NOMO-1 treated with DMSO at 0.1 percent for 48 hours (cell line): ENCODE results near the gene TMEM59L.

ENCODE experiments used
- DNase-seq: peaks from one replicate; lab custom pipeline; 2025; ENCODE audit not compliant: unreplicated experiment; lab: John Stamatoyannopoulos, UW

The TMEM59L gene

GRCh38 chr19:18636183-18636968 is 23.7 kb downstream of the TMEM59L start:
- DNase-seq: peak; percentile 99

GRCh38 chr19:18636969-18637629 is 24.4 kb downstream of the TMEM59L start, which contains the start of gene KLHL26:
Gene KLHL26, plus strand, starts transcription at chr19:18637028. Its CDS starts 27 bp downstream, at chr19:18637055.
- no peak for DNase-seq

- peak; percentile 15 for DNase-seq
These were observed 25.3 kb downstream of the TMEM59L start for GRCh38 chr19:18637673-18638630.

GRCh38 chr19:18639706-18640243 is 27.1 kb downstream of the TMEM59L start:
- DNase-seq: no peak

GRCh38 chr19:18644196-18645034 is 31.7 kb downstream of the TMEM59L start:
- DNase-seq: peak; percentile 69

- DNase-seq: no peak
These were observed 32.4 kb downstream of the TMEM59L start for GRCh38 chr19:18645035-18645511.

GRCh38 chr19:18646535-18647370 is 34.1 kb downstream of the TMEM59L start:
- no peak for DNase-seq

- no peak for DNase-seq
These were observed 34.7 kb downstream of the TMEM59L start for GRCh38 chr19:18647371-18647767.

- DNase-seq: no peak
These were observed 35.1 kb downstream of the TMEM59L start for GRCh38 chr19:18647807-18648206.

- DNase-seq: no peak
These were observed 36.3 kb downstream of the TMEM59L start for GRCh38 chr19:18648973-18649315.

- DNase-seq: no peak
These were observed 36.8 kb downstream of the TMEM59L start for GRCh38 chr19:18649371-18650020.

- DNase-seq: no peak
These were observed 37.3 kb downstream of the TMEM59L start for GRCh38 chr19:18650021-18650390.

- DNase-seq: no peak
These were observed 37.9 kb downstream of the TMEM59L start for GRCh38 chr19:18650468-18651041.

GRCh38 chr19:18651300-18651699 is 38.6 kb downstream of the TMEM59L start:
- DNase-seq: no peak

GRCh38 chr19:18651733-18652132 is 39.1 kb downstream of the TMEM59L start:
- DNase-seq: no peak

GRCh38 chr19:18653853-18654252 is 41.2 kb downstream of the TMEM59L start:
- DNase-seq: no peak

GRCh38 chr19:18654469-18654868 is 41.8 kb downstream of the TMEM59L start:
- DNase-seq: no peak

- no peak for DNase-seq
These were observed 42.6 kb downstream of the TMEM59L start for GRCh38 chr19:18655173-18655844.
